HEK293T (cell line): Measurements from ENCODE around the gene PSTPIP2.

Source experiments
- BHLHE40 ChIP-seq: fragments of 450-650 bp; IDR thresholded peaks from 2 replicates; pipeline ENCODE4 v1.6.1; 2016; ENCODE audit warnings: mild to moderate bottlenecking, moderate library complexity, borderline replicate concordance
- ELF4 ChIP-seq: fragments of 450-650 bp; IDR thresholded peaks from 2 replicates; pipeline ENCODE4 v1.6.1; 2017; ENCODE audit warnings: antibody characterized with exemption
- FOXA1 ChIP-seq: fragments of 450-650 bp; IDR thresholded peaks from 2 replicates; pipeline ENCODE4 v1.6.1; 2016; ENCODE audit warnings: mild to moderate bottlenecking
- FOXK2 ChIP-seq: fragments of 450-650 bp; IDR thresholded peaks from 2 replicates; pipeline ENCODE4 v1.6.1; 2016; ENCODE audit warnings: mild to moderate bottlenecking
- FOXM1 ChIP-seq: fragments of 450-650 bp; IDR thresholded peaks from 2 replicates; pipeline ENCODE4 v1.6.1; 2017; ENCODE audit warnings: mild to moderate bottlenecking, borderline replicate concordance
- LEF1 ChIP-seq: fragments of 450-650 bp; IDR thresholded peaks from 2 replicates; pipeline ENCODE4 v1.6.1; 2017; ENCODE audit warnings: mild to moderate bottlenecking, borderline replicate concordance
- NFRKB ChIP-seq: fragments of 450-650 bp; IDR thresholded peaks from 2 replicates; pipeline ENCODE4 v1.6.1; 2016; ENCODE audit warnings: mild to moderate bottlenecking, moderate library complexity
- SP1 ChIP-seq: fragments of 450-650 bp; IDR thresholded peaks from 2 replicates; pipeline ENCODE4 v1.6.1; 2017
- TARDBP ChIP-seq: fragments of 450-650 bp; IDR thresholded peaks from 2 replicates; pipeline ENCODE4 v1.6.1; 2016
- ZNF384 ChIP-seq: fragments of 450-650 bp; IDR thresholded peaks from 2 replicates; pipeline ENCODE4 v1.6.1; 2016
- TF ChIP-seq, protein P1 (sequence below): fragments of 450-650 bp; IDR thresholded peaks from 2 replicates; pipeline ENCODE4 v1.6.1; 2016

- TF ChIP-seq FOXM1 (no peak), FOXA1 (no peak), SP1 (no peak), ELF4 (no peak), TARDBP (no peak), ZNF384 (no peak), LEF1 (no peak), FOXK2 (no peak), BHLHE40 (no peak), NFRKB (no peak)
- TF ChIP-seq, protein P1, sequence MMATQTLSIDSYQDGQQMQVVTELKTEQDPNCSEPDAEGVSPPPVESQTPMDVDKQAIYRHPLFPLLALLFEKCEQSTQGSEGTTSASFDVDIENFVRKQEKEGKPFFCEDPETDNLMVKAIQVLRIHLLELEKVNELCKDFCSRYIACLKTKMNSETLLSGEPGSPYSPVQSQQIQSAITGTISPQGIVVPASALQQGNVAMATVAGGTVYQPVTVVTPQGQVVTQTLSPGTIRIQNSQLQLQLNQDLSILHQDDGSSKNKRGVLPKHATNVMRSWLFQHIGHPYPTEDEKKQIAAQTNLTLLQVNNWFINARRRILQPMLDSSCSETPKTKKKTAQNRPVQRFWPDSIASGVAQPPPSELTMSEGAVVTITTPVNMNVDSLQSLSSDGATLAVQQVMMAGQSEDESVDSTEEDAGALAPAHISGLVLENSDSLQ: no peak
Measured at GRCh38 chr18:45945669-45946068, 126.4 kb downstream of the PSTPIP2 start.
